ENCODE data around the gene RNF151.
A peak's percentile ranks its signal among the peaks of the same experiment; 100 is the strongest.

The RNF151 gene

GRCh38 chr16:1975432-1976215 is 9.0 kb downstream of the RNF151 start:
- Histone ChIP-seq H4K8ac (ENCODE audit: low read depth, low read length) (no peak overlapping the region), H2BK120ac (ENCODE audit: low read depth, low read length) (no peak overlapping the region), H3K27ac (replicated peaks; ENCODE audit: low read length) (no peak overlapping the region), H3K9me3 (replicated peaks in 1 of 2; ENCODE audit: control insufficient read depth in 2 of 2, insufficient read depth in 1 of 2, low read depth in 1 of 2, low read length in 2 of 2) (no peaks in the 10 kb centered on the region), H3K4me2 (ENCODE audit: insufficient read depth, low read length, poor library complexity, severe bottlenecking) (no peak overlapping the region), H2AK5ac (ENCODE audit: low read depth, low read length) (no peak overlapping the region), H3K4ac (ENCODE audit: low read length) (no peak overlapping the region), H3K4me1 (ENCODE audit: control insufficient read depth in 2 of 2, insufficient read depth in 1 of 2, low read depth in 1 of 2, low read length in 2 of 2) (peaks cover 2 to 13% of the 10 kb centered on the region in 2 donors), H2BK12ac (ENCODE audit: low read length) (no peak overlapping the region), H3K9ac (ENCODE audit: low read depth, low read length, poor library complexity) (no peak overlapping the region), H2AFZ (ENCODE audit: low read length) (no peak overlapping the region), H4K91ac (ENCODE audit: low read depth, low read length, poor library complexity) (no peak overlapping the region), H3K23ac (ENCODE audit: low read depth, low read length, poor library complexity) (peak overlapping the region; percentile 31), H3K79me1 (ENCODE audit: low read depth, low read length) (peaks cover 22% of the 10 kb centered on the region), H3K36me3 (replicated peaks in 1 of 2; ENCODE audit: control insufficient read depth in 2 of 2, insufficient read depth in 2 of 2, low read length in 2 of 2) (peaks cover 31 to 47% of the 10 kb centered on the region in 2 donors), H3K18ac (ENCODE audit: low read length) (peak overlapping the region; percentile 13), H3K14ac (ENCODE audit: low read length) (no peak overlapping the region), H3K4me3 (ENCODE audit: low read length in 2 of 2) (no peak overlapping the region), H3K27me3 (ENCODE audit: control insufficient read depth in 3 of 3, insufficient read depth in 3 of 3, low read depth in 1 of 3, low read length in 3 of 3) (peaks cover 0 to 26% (median 14%) of the 10 kb centered on the region in 3 experiments), H2BK15ac (ENCODE audit: low read length) (no peak overlapping the region), H2BK5ac (ENCODE audit: low read length) (no peak overlapping the region)
- DNase-seq (ENCODE audit: low spot score): no peak
- WGBS, 2 donors (ENCODE audit: extremely low coverage in 2 of 2, insufficient read length in 2 of 2, insufficient replicate concordance in 1 of 2): no CpG with 5 or more reads among the region's 33 CpGs

- no peak overlapping the region for H3K23ac ChIP-seq (ENCODE audit: low read depth, low read length, poor library complexity)
- no peak overlapping the region for H2AFZ ChIP-seq (ENCODE audit: low read length)
- H3K27me3 ChIP-seq (ENCODE audit: control insufficient read depth in 3 of 3, insufficient read depth in 3 of 3, low read depth in 1 of 3, low read length in 3 of 3): peaks cover 0 to 31% (median 18%) of the 10 kb centered on the region in 3 experiments
- H2BK12ac ChIP-seq (ENCODE audit: low read length): no peak overlapping the region
- WGBS, 2 donors (ENCODE audit: extremely low coverage in 2 of 2, insufficient read length in 2 of 2, insufficient replicate concordance in 1 of 2): no CpG with 5 or more reads among the region's 8 CpGs
- H3K18ac ChIP-seq (ENCODE audit: low read length): peak overlapping the region; percentile 13
- H3K14ac ChIP-seq (ENCODE audit: low read length): no peak overlapping the region
- H3K27ac ChIP-seq (replicated peaks; ENCODE audit: low read length): no peak overlapping the region
- no peak overlapping the region for H2AK5ac ChIP-seq (ENCODE audit: low read depth, low read length)
- H3K9me3 ChIP-seq (replicated peaks in 1 of 2; ENCODE audit: control insufficient read depth in 2 of 2, insufficient read depth in 1 of 2, low read depth in 1 of 2, low read length in 2 of 2): no peaks in the 10 kb centered on the region
- H3K4ac ChIP-seq (ENCODE audit: low read length): no peak overlapping the region
- peaks cover 2 to 14% of the 10 kb centered on the region in 2 donors for H3K4me1 ChIP-seq (ENCODE audit: control insufficient read depth in 2 of 2, insufficient read depth in 1 of 2, low read depth in 1 of 2, low read length in 2 of 2)
- H4K91ac ChIP-seq (ENCODE audit: low read depth, low read length, poor library complexity): no peak overlapping the region
- no peak overlapping the region for H3K4me2 ChIP-seq (ENCODE audit: insufficient read depth, low read length, poor library complexity, severe bottlenecking)
- H2BK5ac ChIP-seq (ENCODE audit: low read length): no peak overlapping the region
- H3K4me3 ChIP-seq (ENCODE audit: low read length in 2 of 2): no peak overlapping the region
- no peak overlapping the region for H2BK120ac ChIP-seq (ENCODE audit: low read depth, low read length)
- no peak overlapping the region for H4K8ac ChIP-seq (ENCODE audit: low read depth, low read length)
- H3K36me3 ChIP-seq (replicated peaks in 1 of 2; ENCODE audit: control insufficient read depth in 2 of 2, insufficient read depth in 2 of 2, low read length in 2 of 2): peaks cover 31 to 47% of the 10 kb centered on the region in 2 donors
- H3K9ac ChIP-seq (ENCODE audit: low read depth, low read length, poor library complexity): no peak overlapping the region
- no peak overlapping the region for H2BK15ac ChIP-seq (ENCODE audit: low read length)
- DNase-seq (ENCODE audit: low spot score): no peak
- H3K79me1 ChIP-seq (ENCODE audit: low read depth, low read length): peaks cover 22% of the 10 kb centered on the region
Measured at GRCh38 chr16:1976216-1976520, 9.5 kb downstream of the RNF151 start.

GRCh38 chr16:1976951-1977874 is 10.6 kb downstream of the RNF151 start:
- Histone ChIP-seq H3K4me3 (ENCODE audit: low read length in 2 of 2) (no peak overlapping the region), H3K4me1 (ENCODE audit: control insufficient read depth in 2 of 2, insufficient read depth in 1 of 2, low read depth in 1 of 2, low read length in 2 of 2) (peaks cover 10 to 23% of the 10 kb centered on the region in 2 donors), H3K9me3 (replicated peaks in 1 of 2; ENCODE audit: control insufficient read depth in 2 of 2, insufficient read depth in 1 of 2, low read depth in 1 of 2, low read length in 2 of 2) (no peaks in the 10 kb centered on the region), H3K23ac (ENCODE audit: low read depth, low read length, poor library complexity) (peak overlapping the region; percentile 43), H2AFZ (ENCODE audit: low read length) (no peak overlapping the region), H2BK15ac (ENCODE audit: low read length) (no peak overlapping the region), H4K8ac (ENCODE audit: low read depth, low read length) (no peak overlapping the region), H3K9ac (ENCODE audit: low read depth, low read length, poor library complexity) (peak overlapping the region; percentile 50), H3K14ac (ENCODE audit: low read length) (no peak overlapping the region), H3K4ac (ENCODE audit: low read length) (no peak overlapping the region), H2BK12ac (ENCODE audit: low read length) (no peak overlapping the region), H2BK5ac (ENCODE audit: low read length) (no peak overlapping the region), H3K27ac (replicated peaks; ENCODE audit: low read length) (no peak overlapping the region), H2AK5ac (ENCODE audit: low read depth, low read length) (no peak overlapping the region), H2BK120ac (ENCODE audit: low read depth, low read length) (no peak overlapping the region), H3K27me3 (ENCODE audit: control insufficient read depth in 3 of 3, insufficient read depth in 3 of 3, low read depth in 1 of 3, low read length in 3 of 3) (peaks cover 0 to 42% (median 18%) of the 10 kb centered on the region in 3 experiments), H3K4me2 (ENCODE audit: insufficient read depth, low read length, poor library complexity, severe bottlenecking) (no peak overlapping the region), H4K91ac (ENCODE audit: low read depth, low read length, poor library complexity) (no peak overlapping the region), H3K79me1 (ENCODE audit: low read depth, low read length) (peaks cover 18% of the 10 kb centered on the region), H3K18ac (ENCODE audit: low read length) (no peak overlapping the region), H3K36me3 (replicated peaks in 1 of 2; ENCODE audit: control insufficient read depth in 2 of 2, insufficient read depth in 2 of 2, low read length in 2 of 2) (peaks cover 31 to 47% of the 10 kb centered on the region in 2 donors)
- WGBS, 2 donors (ENCODE audit: extremely low coverage in 2 of 2, insufficient read length in 2 of 2, insufficient replicate concordance in 1 of 2): no CpG with 5 or more reads among the region's 33 CpGs
- DNase-seq (ENCODE audit: low spot score): no peak

GRCh38 chr16:1977875-1978268 is 11.2 kb downstream of the RNF151 start:
- Histone ChIP-seq H3K14ac (ENCODE audit: low read length) (no peak overlapping the region), H3K9me3 (replicated peaks in 1 of 2; ENCODE audit: control insufficient read depth in 2 of 2, insufficient read depth in 1 of 2, low read depth in 1 of 2, low read length in 2 of 2) (no peaks in the 10 kb centered on the region), H2BK120ac (ENCODE audit: low read depth, low read length) (no peak overlapping the region), H3K79me1 (ENCODE audit: low read depth, low read length) (peaks cover 12% of the 10 kb centered on the region), H3K36me3 (replicated peaks in 1 of 2; ENCODE audit: control insufficient read depth in 2 of 2, insufficient read depth in 2 of 2, low read length in 2 of 2) (peaks cover 31 to 47% of the 10 kb centered on the region in 2 donors), H4K91ac (ENCODE audit: low read depth, low read length, poor library complexity) (no peak overlapping the region), H2BK5ac (ENCODE audit: low read length) (no peak overlapping the region), H3K4me1 (ENCODE audit: control insufficient read depth in 2 of 2, insufficient read depth in 1 of 2, low read depth in 1 of 2, low read length in 2 of 2) (peaks cover 10 to 22% of the 10 kb centered on the region in 2 donors), H3K4ac (ENCODE audit: low read length) (no peak overlapping the region), H2AFZ (ENCODE audit: low read length) (no peak overlapping the region), H3K4me3 (ENCODE audit: low read length in 2 of 2) (no peak overlapping the region), H3K23ac (ENCODE audit: low read depth, low read length, poor library complexity) (peak overlapping the region; percentile 43), H2BK15ac (ENCODE audit: low read length) (no peak overlapping the region), H4K8ac (ENCODE audit: low read depth, low read length) (no peak overlapping the region), H3K27ac (replicated peaks; ENCODE audit: low read length) (no peak overlapping the region), H2BK12ac (ENCODE audit: low read length) (no peak overlapping the region), H2AK5ac (ENCODE audit: low read depth, low read length) (no peak overlapping the region), H3K9ac (ENCODE audit: low read depth, low read length, poor library complexity) (peak overlapping the region; percentile 50), H3K4me2 (ENCODE audit: insufficient read depth, low read length, poor library complexity, severe bottlenecking) (no peak overlapping the region), H3K27me3 (ENCODE audit: control insufficient read depth in 3 of 3, insufficient read depth in 3 of 3, low read depth in 1 of 3, low read length in 3 of 3) (peaks cover 0 to 48% (median 18%) of the 10 kb centered on the region in 3 experiments), H3K18ac (ENCODE audit: low read length) (no peak overlapping the region)
- no peak for DNase-seq (ENCODE audit: low spot score)
- WGBS, 2 donors (ENCODE audit: extremely low coverage in 2 of 2, insufficient read length in 2 of 2, insufficient replicate concordance in 1 of 2): no CpG with 5 or more reads among the region's 18 CpGs

Measured in neuronal stem cell (in vitro differentiated cells).